Measurements from ENCODE around the gene GPR6.

The GPR6 gene

GRCh38 chr6:109979033-109979921, 1.2 kb downstream of the GPR6 start:
- Histone ChIP-seq H3K9me3 (ENCODE audit: control insufficient read depth, insufficient read depth, low read length) (no peaks in the 10 kb centered on the region), H3K4me1 (ENCODE audit: control insufficient read depth, low read length) (no peaks in the 10 kb centered on the region), H3K27ac (ENCODE audit: low read depth, low read length) (no peak overlapping the region), H4K20me1 (ENCODE audit: control insufficient read depth, insufficient read depth, low read depth, low read length) (no peaks in the 10 kb centered on the region), H3K9me2 (replicated peaks; ENCODE audit: control insufficient read depth, low read length) (no peaks in the 10 kb centered on the region), H3K4me3 (ENCODE audit: low read length) (no peak overlapping the region), H3K4me2 (ENCODE audit: low read length) (no peak overlapping the region), H3K36me3 (ENCODE audit: control insufficient read depth, low read length) (no peaks in the 10 kb centered on the region), H3F3A (ENCODE audit: control insufficient read depth, insufficient read depth) (no peaks in the 10 kb centered on the region), H3K79me2 (ENCODE audit: control insufficient read depth, low read length) (no peaks in the 10 kb centered on the region), H3K27me3 (ENCODE audit: control insufficient read depth, low read length) (no peaks in the 10 kb centered on the region)
- TF ChIP-seq EZH2phosphoT487 (IDR thresholded peaks at IDR 0.05; ENCODE audit: borderline replicate concordance, low read length) (no peak), CTCF (IDR thresholded peaks at IDR 0.05; ENCODE audit: low read depth, low read length, poor library complexity, severe bottlenecking) (no peak)

- Histone ChIP-seq H3K79me2 (ENCODE audit: control insufficient read depth, low read length) (no peaks in the 10 kb centered on the region), H3K9me2 (replicated peaks; ENCODE audit: control insufficient read depth, low read length) (no peaks in the 10 kb centered on the region), H3F3A (ENCODE audit: control insufficient read depth, insufficient read depth) (no peaks in the 10 kb centered on the region), H3K4me2 (ENCODE audit: low read length) (no peak overlapping the region), H3K9me3 (ENCODE audit: control insufficient read depth, insufficient read depth, low read length) (no peaks in the 10 kb centered on the region), H3K27ac (ENCODE audit: low read depth, low read length) (no peak overlapping the region), H3K4me3 (ENCODE audit: low read length) (no peak overlapping the region), H3K27me3 (ENCODE audit: control insufficient read depth, low read length) (no peaks in the 10 kb centered on the region), H4K20me1 (ENCODE audit: control insufficient read depth, insufficient read depth, low read depth, low read length) (no peaks in the 10 kb centered on the region), H3K4me1 (ENCODE audit: control insufficient read depth, low read length) (no peaks in the 10 kb centered on the region), H3K36me3 (ENCODE audit: control insufficient read depth, low read length) (no peaks in the 10 kb centered on the region)
- TF ChIP-seq CTCF (IDR thresholded peaks at IDR 0.05; ENCODE audit: low read depth, low read length, poor library complexity, severe bottlenecking) (no peak), EZH2phosphoT487 (IDR thresholded peaks at IDR 0.05; ENCODE audit: borderline replicate concordance, low read length) (no peak)
These were observed 6.3 kb downstream of the GPR6 start for GRCh38 chr6:109984410-109984809.

- no peaks in the 10 kb centered on the region for H3K9me2 ChIP-seq (replicated peaks; ENCODE audit: control insufficient read depth, low read length)
- no peaks in the 10 kb centered on the region for H3K4me1 ChIP-seq (ENCODE audit: control insufficient read depth, low read length)
- no peaks in the 10 kb centered on the region for H3K36me3 ChIP-seq (ENCODE audit: control insufficient read depth, low read length)
- no peak overlapping the region for H3K4me2 ChIP-seq (ENCODE audit: low read length)
- H3K27ac ChIP-seq (ENCODE audit: low read depth, low read length) = no peak overlapping the region
- no peaks in the 10 kb centered on the region for H3K9me3 ChIP-seq (ENCODE audit: control insufficient read depth, insufficient read depth, low read length)
- H3K79me2 ChIP-seq (ENCODE audit: control insufficient read depth, low read length) = no peaks in the 10 kb centered on the region
- peaks cover 4% of the 10 kb centered on the region for H3K27me3 ChIP-seq (ENCODE audit: control insufficient read depth, low read length)
- no peaks in the 10 kb centered on the region for H3F3A ChIP-seq (ENCODE audit: control insufficient read depth, insufficient read depth)
- no peak overlapping the region for H3K4me3 ChIP-seq (ENCODE audit: low read length)
- TF ChIP-seq CTCF (IDR thresholded peaks at IDR 0.05; ENCODE audit: low read depth, low read length, poor library complexity, severe bottlenecking) = no peak
- TF ChIP-seq EZH2phosphoT487 (IDR thresholded peaks at IDR 0.05; ENCODE audit: borderline replicate concordance, low read length) = no peak
- H4K20me1 ChIP-seq (ENCODE audit: control insufficient read depth, insufficient read depth, low read depth, low read length) = no peaks in the 10 kb centered on the region
These were observed 9.1 kb downstream of the GPR6 start for GRCh38 chr6:109987196-109987595.
